CD1c-positive myeloid dendritic cell (primary cell): ENCODE measurements around the gene TENT4B.
"Not testable (repeated sequence)": the region's sequence is repeated elsewhere in the genome, so short reads cannot be mapped to it uniquely, and the experiment has no call there.

ENCODE experiments used
- DNase-seq: peaks from one replicate; pipeline ENCODE4 v3.0.0-alpha.2; 2016; ENCODE audit errors: extremely low spot score

Gene TENT4B

DNA sequence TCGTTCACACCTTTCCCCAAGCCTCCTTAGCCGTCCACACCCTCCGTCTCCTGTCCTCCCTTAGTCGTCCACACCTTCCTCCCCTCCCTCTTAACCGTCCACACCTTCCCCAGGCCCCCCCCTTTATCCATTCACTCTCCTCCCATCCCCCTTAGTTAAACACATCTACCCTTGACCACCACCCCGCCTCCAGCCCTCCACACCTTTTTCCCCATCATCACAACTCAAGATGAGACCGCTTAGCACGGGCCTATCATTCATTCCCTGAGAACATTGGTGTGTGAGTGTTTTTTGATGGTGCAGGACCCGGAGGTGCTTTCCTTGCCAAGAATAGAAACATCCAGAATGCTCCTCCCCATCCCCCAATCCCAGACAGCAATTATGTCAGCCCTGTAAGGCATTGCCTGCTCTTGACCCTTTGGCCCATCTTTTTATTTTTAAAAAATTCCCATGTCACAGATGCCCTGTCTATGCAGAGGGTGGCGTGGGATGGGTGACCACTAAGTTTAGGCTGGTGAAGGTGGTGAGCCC lies 1.4 kb downstream of the TENT4B start:
- no peak for DNase-seq

DNA sequence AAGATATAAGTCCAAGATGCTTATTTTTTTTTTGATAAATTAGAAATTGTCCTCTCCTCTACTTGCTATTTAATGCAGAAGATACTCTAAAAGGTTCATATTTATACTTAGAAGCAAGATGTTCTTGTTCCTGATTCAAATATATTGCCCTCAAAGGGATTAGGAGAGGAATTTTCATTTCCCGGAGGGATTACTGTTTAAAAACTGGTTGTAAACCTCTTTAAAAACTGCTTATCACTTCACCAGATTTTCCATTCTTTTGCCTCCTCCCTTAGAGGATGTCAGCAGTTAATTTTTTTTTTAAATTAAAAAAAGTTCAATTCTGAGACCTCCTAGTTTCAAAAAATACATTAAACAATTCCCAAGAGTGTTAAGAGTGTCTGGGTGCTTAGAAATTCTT lies 2.8 kb downstream of the TENT4B start:
- no peak for DNase-seq

DNA sequence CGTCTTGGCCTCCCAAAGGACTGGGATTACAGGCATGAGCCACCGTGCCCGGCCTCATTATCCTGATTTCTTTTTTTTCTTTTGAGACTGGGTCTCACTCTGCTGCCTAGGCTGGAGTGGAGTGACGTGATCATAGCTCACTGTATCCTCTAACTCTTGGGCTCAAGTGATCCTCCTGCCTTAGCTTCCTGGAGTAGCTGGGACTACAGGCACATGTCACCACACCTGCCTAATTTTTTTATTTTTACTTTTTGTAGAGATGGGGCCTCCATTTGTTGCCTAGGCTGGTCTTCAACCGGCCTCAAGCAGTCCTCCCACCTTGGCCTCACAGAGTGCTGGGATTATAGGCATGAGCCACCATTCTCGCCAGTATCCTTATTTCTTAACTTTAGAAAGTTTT lies 3.5 kb downstream of the TENT4B start:
- no peak for DNase-seq

DNA sequence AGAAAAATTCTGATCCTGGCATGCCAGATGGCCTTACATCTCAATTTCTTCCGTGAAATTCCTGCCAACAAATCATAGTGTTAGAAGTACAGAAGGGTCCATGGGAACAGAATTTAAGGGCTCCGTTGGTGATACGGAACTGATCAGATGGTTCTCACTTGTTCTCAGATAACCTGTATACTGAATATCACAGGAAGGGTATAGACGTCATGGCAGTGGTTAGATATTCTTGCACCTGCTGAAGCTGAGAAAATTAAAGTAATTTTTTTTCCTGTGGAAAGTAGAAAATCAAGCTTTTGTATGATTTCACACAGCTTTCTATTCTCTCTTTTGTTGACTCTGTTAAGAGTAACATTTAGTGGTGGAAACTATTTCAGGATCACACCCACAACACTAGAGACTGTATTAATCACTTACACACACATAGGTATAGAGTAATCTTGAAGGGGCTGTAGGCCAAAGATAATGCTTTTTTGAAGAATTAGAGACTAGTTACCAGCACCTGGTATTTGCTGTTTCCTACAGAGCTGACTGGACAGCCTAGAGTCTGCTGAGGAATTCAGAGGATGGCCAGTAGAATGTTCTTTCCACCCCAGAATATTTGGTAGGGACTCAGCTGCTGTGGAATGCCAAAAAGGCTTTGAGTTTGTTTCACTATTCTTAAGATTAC lies 7.5 kb downstream of the TENT4B start:
- DNase-seq, result no peak

DNA sequence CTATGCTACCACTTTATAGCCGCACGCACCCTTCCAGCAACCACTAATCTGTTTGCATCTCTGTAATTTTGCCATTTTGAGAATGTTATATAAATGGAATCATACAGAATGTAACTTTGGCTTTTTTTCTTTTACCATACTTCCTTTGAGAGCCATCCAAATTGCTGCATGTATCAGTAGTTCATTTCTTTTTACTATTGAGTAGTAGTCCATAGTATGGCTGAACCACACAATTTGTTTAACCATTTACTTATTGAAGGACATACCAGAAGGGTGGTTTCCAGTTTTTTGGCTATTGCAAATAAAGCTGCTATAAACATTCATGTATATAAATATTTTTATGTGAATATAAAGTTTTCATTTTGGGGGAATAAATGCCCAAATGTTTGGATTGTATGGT lies 8.8 kb downstream of the TENT4B start:
- no peak for DNase-seq

DNA sequence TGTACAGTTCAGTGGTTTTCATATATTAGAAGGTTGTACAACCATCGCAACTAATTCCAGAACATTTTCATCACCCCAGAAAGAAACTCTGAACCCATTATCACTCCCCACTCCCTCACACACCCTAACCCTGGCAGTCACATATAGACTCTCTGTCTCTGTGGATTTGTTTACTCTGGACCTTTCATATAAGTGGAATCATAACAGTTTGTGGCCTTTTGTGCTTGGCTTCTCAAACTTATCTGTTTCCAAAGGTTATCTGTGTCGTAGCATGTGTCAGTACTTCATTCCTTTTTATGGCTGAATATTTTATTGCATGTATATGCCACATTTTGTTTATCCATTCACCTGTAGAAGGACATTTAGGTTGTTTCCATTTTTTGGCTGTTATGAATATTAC lies 12.4 kb downstream of the TENT4B start:
- no peak for DNase-seq

DNA sequence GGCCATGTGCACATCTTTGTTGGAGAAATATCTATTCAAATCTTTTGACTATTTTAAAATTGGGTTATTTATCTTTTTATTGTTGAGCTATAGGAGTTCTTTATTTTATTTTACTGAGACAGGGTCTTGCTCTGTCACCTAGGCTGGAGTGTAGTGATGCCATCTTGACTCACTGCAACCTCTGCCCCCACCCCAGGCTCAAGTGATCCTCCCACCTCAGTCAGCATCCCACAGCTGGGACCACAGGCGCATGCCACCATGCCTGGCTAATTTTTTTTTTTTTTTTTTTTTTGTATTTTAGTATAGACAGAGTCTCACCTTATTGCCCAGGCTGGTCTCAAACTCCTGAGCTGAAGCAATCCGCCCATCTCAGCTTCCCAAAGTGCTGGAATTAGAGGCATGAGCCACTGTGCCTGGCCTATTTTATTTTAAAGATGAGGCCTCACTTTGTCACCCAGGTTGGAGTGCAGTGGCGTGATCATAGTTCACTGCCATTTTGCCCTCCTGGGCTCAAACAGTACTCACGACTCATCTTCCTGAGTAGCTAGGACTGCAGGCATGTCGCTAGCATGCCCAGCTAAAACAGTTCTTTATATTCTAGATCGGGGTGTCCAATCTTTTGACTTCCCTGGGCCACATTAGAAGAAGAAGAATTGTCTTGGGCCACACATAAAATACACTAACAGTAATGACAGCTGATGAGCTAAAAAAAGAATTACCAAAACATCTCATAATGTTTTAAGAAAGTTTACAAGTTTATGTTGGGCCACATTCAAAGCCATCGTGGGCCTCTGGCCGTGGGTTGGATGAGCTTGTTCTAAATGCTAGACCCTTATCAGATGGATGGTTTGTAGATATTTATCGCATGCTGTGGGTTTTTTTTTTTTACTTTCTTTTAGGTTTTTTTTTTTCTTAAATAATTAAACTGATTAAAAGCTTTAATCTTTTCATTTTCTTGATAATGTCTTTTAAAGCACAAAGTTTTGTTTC lies 13.7 kb downstream of the TENT4B start:
- no peak for DNase-seq

DNA sequence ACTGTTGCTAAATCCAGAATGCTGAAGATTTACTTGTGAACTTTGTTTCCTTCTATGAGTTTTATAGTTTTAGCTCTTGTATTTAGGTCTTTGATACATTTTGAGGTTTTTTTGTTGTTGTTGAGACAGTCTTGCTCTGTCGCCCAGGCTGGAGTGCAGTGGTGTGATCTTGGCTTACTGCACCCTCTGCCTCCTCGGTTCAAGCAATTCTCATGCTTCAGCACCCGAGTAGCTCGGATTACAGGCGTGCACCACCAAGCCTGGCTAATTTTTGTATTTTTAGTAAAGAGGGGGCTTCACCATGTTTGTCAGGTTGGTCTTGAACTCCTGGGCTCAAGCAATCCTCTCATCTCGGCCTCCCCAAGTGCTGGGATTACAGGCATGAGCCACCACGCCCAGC lies 14.4 kb downstream of the TENT4B start:
- no peak for DNase-seq

DNA sequence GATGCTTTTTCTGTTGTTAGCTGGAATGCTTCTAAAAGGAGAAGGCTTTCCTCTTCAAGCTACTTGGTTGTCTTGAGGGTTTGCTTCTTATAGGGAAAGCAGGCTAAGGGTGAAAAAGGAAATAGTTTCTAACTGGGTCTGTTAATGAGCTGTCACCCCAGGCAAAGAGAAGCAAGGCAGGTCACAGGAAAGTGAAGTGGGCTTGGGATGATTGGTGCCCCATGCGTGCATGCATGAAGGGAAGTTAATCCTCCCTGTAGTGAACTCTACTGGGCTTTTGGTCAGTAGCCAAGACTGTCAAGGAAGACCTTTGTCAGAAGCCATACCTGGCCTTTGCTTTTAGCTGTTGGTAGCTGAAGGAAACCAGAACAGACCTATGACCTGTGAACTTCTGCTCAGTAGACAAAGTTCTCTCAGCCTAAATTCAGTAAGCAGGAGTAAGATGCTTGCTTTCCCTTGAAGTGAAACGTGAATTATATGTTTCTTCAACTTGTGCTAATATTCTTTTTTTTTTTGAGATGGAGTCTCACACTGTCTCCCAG lies 16.5 kb downstream of the TENT4B start:
- DNase-seq, result peak; percentile 56

DNA sequence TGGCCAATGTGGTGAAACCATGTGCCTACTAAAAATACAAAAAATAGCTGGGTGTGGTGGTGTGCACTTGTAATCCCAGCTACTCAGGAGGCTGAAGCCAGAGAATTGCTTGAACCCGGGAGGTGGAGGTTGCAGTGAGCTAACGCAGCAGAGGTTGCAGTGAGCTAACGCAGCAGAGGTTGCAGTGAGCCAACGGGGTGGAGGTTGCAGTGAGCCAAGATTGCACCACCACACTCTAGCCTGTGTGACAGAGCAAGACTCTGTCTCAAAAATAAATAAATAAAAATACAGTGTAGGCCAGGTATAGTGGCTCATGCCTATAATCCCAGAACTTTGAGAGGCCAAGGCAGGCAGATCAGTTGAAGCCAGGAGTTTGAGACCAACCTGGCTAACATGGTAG lies 18.7 kb downstream of the TENT4B start:
- not testable (repeated sequence) for DNase-seq

DNA sequence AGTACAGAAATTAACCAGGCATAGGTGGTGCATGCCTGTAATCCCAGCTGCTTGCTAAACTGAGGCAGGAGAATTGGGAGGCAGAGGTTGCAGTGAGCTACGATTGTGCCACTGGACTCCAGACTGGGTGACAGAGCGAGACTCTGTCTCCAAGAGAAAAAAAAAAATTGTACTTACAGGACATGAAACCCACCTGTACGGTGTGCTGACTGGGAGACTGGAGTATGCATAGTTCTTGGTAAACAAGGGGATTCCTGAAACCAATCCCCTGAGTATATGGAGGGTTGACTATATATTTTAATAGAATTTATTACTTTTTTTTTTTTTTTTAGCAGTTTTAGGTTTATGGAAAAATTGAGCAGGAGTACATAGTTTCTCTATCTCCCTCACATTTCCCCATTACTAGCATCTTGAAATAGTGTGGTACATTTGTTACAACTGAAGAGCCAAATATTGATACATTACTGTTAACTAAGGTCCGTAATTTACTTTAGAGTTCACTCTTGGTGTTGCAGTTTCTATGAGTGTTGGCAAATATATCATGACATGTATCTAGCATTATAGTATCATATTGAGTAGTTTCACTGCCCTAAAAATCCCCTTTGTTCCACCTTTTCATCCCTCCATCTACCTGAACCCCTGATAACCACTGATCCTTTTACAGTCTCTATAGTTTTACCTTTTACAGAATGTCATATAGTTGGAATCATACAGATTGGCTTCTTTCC lies 19.3 kb downstream of the TENT4B start:
- DNase-seq, result no peak

DNA sequence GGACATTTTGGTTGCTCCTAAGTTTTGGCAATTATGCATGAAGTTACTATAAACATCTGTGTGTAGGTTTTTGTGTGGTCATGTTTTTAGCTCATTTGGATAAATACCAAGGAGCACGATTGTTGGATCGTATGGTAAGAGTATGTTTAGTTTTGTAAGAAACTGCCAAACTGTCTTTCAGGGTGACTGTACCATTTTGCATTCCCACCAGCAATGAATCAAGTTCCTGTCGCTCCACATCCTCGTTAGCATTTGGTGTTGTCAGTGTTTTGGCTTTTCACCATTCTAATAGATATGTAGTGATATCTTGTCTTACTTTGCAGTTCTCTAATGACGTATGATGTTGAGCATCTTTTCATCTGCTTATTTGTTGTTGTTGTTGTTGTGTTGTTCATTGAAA lies 20.2 kb downstream of the TENT4B start:
- DNase-seq, result no peak

DNA sequence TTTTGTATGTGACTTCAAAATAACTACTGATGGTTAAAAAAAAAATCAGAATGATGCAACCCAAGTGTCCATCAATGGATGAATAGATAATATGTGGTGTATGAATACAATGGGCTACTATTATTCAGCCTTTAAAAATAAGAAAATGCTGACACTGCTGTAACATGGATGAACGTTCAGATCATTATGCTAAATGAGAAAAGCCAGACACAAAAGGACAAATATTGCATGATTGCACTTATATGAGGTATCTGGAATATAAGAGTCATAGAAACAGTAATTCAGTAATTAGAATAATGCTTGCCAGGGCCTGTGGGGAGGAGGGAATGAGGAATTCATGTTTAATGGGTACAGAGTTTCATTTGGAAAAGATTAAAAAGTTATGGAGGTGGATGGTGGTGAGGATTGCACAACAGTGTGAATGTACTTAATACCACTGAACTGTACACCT lies 25.4 kb downstream of the TENT4B start:
- no peak for DNase-seq

DNA sequence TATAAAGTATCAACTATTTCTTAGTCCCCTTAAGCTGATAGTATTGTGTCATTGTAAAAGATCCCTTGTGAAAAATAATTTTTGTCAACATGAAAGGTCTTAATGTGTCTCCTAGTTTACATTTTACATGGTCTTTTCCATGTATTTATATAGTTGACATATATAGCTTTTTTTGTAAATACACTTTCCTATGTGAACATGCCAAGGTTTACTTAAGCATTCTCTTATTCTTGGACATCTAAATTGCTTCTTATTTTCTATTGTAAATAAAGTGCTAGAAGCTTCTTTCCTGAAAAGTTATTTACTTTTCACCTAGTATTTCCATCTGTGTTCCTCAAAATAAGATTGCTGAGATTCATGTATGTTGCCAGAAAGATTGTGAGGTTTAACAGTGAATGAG lies 29.3 kb downstream of the TENT4B start:
- no peak for DNase-seq

DNA sequence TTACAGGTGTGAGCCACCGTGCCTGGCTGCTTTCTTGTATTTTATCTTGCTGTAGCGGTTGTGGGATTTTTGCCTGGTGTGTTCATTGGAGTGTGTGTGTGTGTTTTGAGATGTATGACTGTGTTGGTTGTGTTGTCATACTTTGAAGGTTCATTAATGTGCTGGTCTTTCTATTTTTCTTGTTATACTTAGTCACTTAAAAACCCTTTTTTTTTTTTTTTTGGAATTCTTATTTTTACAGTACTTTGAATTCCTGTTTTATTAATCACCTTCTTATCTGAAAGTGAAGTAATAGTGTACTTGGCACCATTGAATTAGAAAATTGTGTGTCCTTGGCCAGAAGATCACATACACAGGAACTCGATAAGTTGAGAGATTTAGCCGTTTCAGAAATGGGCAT lies 30.2 kb downstream of the TENT4B start:
- no peak for DNase-seq

DNA sequence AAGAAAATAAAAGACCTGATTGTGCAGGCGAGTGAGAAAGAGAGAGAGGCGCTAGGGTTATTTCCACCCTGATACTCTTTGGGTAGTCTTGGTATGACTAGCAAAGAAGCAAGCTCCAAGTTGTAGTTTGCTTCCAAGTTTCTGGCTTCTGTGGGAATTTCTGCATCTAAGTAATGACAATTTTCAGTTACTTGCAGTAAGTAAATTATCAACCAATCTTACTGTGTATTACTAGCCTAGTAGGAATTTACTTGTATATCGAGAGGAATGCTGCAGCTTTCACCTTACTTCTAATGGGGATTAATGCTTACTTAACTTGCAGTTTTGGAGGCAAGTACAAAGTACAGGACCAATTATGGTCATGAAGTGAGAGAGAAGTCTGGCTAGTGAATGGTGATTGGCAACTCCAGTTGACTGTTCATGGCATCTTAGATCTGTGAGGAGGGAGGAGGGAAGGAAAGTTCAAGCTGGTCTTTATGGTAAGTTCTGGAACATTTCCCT lies 31.9 kb downstream of the TENT4B start:
- DNase-seq, result no peak

DNA sequence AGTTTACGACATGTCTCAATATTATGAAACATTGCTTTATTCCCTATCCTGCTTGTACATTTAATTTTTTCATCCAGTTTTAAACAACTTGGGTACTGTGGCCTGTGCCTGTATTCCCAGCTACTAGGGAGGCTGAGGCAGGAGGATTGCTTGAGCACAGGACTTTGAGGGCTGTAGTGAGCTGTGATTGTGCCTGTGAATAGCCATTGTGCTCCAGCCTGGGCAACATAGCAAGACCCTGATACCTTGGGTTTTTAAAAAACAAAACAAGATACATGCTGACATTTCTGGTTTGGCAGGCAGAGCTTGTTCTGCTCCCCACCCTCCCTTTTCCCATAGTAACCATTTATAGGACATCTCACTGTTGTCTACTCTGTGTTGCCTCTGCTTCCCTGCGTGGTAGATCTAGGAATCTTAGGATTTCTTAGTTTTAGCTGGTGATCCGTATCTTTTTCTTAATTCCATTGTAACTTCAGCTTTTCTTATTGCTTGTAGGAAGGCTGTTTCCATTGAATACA lies 35.6 kb downstream of the TENT4B start:
- DNase-seq, result no peak

DNA sequence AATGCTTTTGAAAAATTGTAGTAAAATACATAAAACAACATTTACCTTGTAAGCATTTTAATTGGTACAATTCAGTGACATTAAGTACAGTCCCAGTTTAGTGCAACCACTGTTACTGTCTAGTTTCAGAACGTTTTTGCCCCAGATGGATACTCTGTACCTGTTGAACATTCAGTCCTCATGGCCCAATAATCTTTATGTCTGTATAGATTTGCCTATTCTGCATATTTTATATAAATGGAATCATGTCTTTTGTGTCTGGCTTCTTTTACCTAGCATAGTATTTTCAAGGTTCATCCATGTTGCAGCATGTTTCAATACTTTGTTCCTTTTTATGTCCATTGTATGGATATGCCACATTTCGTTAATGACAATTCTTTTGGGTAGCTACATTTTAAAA lies 37.2 kb downstream of the TENT4B start:
- no peak for DNase-seq

DNA sequence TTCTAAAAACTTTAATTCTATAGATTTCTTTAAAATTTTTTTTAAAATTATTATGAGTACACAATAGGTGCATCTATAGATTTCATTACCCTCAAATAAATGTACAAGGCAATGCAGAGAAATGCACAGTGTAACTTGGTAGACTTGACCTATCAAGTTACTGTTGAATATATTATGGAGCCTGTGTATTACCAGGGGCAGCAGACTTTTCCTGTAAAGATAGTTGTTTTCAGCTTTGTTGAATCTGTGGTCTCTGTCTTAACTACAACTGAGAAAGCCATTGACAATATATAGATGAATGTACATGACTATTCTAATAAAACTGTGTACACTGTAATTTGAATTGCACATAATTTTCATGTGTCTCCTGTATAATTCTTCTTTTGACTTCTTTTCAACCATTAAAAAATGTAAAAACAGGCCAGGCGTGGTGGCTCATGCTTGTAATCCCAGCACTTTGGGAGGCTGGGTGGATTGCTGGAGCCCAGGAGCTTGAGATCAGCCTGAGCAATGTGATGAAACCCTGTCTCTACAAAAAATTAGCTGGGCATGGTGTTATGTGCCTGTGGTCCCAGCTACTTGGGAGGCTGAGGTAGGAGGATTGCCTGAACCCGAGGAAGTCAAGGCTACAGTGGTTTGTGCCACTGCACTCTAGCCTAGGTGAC lies 39.4 kb downstream of the TENT4B start:
- no peak for DNase-seq

DNA sequence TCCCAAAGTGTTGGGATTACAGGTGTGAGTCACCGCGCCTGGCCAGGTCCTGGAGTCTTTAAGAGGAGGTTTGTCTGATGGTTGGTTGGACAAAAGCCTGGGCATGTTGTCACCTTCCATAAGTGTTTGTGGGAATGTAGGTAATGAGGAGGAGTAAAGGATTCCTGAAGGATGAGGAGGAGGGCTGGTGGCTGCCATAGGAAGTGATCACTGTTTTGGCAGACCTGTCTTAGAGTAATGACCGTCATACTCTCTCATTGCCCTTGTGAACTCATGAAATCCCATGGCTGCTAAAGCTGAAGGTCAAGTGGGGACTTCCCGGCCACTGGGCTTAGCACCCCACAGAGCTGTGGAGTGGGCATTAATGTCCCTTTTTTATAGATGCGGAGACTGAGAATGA lies 40.5 kb downstream of the TENT4B start:
- no peak for DNase-seq

DNA sequence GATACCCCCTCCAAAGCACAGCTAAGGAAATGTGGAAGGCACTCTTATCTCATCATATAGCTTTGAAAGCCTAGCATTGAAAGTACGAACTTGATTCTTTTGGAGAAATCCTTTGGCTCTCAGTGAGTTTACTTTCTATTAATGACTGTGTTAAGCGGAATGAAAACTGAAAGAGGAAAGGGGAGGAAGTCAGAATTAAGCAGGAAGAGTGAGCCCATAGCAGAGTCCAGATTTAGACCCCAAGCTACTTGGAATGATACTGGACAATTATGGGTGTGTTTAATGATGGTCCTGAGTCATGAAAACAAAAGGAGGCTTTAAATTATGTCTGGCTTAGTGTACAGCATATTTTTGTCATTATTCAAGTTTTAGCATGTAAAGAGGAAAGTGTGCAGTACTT lies 42.2 kb downstream of the TENT4B start:
- no peak for DNase-seq
